Astrocyte (in vitro differentiated cells and primary cell): ENCODE data around the gene GPC3.

Source experiments
- EZH2 ChIP-seq: IDR thresholded peaks from 2 replicates; pipeline ENCODE4 v1.6.1; 2012; ENCODE audit warnings: mild to moderate bottlenecking, low read length, inconsistent platforms; ENCODE audit not compliant: insufficient read depth
- TF ChIP-seq, protein P1 (sequence below): IDR thresholded peaks from 2 replicates; pipeline ENCODE4 v1.5.1; 2011; ENCODE audit warnings: low read depth, mild to moderate bottlenecking, inconsistent platforms, low read length, moderate library complexity; ENCODE audit not compliant: insufficient read depth

DNA sequence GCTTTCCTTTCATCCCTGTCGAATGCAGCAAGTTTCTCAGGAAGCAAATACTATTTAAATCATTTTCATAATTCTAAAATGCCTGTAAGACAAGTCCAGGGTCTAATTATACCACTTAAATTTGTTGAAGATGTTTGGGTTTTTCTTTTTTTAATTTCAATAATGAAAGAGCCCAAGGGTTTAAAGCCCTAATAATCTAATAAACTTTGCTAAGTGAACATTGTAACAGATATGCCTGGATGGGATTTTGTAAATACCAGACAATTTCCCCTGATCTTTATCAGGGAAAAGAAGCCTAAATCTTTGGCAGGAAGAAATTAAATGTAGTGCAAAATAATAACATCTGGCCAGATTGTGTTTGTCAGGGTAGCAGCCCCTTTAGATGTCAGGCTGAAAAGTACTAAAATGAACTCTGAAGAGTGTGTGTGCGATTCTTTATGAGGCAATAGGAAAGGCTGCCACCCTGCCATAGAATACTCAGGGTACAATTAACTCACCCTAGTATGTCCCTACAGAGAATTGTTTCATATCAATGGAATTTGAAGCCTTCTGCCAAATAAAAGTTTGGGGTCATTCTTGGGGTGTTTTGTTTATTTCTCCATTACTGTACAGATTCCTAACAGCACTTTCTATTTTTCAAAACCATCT lies 45.6 kb downstream of the GPC3 start:
- TF ChIP-seq, protein P1, sequence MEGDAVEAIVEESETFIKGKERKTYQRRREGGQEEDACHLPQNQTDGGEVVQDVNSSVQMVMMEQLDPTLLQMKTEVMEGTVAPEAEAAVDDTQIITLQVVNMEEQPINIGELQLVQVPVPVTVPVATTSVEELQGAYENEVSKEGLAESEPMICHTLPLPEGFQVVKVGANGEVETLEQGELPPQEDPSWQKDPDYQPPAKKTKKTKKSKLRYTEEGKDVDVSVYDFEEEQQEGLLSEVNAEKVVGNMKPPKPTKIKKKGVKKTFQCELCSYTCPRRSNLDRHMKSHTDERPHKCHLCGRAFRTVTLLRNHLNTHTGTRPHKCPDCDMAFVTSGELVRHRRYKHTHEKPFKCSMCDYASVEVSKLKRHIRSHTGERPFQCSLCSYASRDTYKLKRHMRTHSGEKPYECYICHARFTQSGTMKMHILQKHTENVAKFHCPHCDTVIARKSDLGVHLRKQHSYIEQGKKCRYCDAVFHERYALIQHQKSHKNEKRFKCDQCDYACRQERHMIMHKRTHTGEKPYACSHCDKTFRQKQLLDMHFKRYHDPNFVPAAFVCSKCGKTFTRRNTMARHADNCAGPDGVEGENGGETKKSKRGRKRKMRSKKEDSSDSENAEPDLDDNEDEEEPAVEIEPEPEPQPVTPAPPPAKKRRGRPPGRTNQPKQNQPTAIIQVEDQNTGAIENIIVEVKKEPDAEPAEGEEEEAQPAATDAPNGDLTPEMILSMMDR = no peak
- TF ChIP-seq EZH2 = no peak
